GM19023 (cell line): ENCODE measurements around the gene PDZD2.
"Not testable (repeated sequence)": the region's sequence is repeated elsewhere in the genome, so short reads cannot be mapped to it uniquely, and the experiment has no call there.

Experiments used
- ATAC-seq: cut with Tn5 transposase; IDR thresholded peaks from one replicate; pipeline ENCODE4 v1.9.1; 2021; ENCODE audit warnings: mild to moderate bottlenecking, moderate library complexity; ENCODE audit not compliant: unreplicated experiment

The PDZD2 gene

GRCh38 chr5:31682851-31683250, 43.9 kb downstream of the PDZD2 start:
- no peak for ATAC-seq

- no peak for ATAC-seq
Measured at GRCh38 chr5:31688515-31689092, 49.7 kb downstream of the PDZD2 start.

GRCh38 chr5:31691408-31691807, 52.5 kb downstream of the PDZD2 start:
- ATAC-seq, result not testable (repeated sequence)

GRCh38 chr5:31692561-31693221, 53.8 kb downstream of the PDZD2 start:
- no peak for ATAC-seq

GRCh38 chr5:31698673-31699072, 59.7 kb downstream of the PDZD2 start:
- ATAC-seq, result no peak

GRCh38 chr5:31701642-31702299, 62.8 kb downstream of the PDZD2 start:
- no peak for ATAC-seq

- no peak for ATAC-seq
Measured at GRCh38 chr5:31702712-31703111, 63.8 kb downstream of the PDZD2 start.

GRCh38 chr5:31703757-31704156, 64.8 kb downstream of the PDZD2 start:
- ATAC-seq, result no peak

GRCh38 chr5:31706186-31706585, 67.3 kb downstream of the PDZD2 start:
- ATAC-seq, result no peak

GRCh38 chr5:31707329-31707728, 68.4 kb downstream of the PDZD2 start:
- ATAC-seq, result no peak

GRCh38 chr5:31708089-31708488, 69.2 kb downstream of the PDZD2 start:
- ATAC-seq, result no peak

GRCh38 chr5:31711363-31711762, 72.4 kb downstream of the PDZD2 start:
- ATAC-seq, result no peak

GRCh38 chr5:31711935-31712592, 73.1 kb downstream of the PDZD2 start:
- ATAC-seq, result no peak

- no peak for ATAC-seq
Measured at GRCh38 chr5:31717561-31717960, 78.6 kb downstream of the PDZD2 start.

- no peak for ATAC-seq
Measured at GRCh38 chr5:31720004-31720403, 81.1 kb downstream of the PDZD2 start.

GRCh38 chr5:31720811-31721345, 81.9 kb downstream of the PDZD2 start:
- ATAC-seq, result no peak

- no peak for ATAC-seq
Measured at GRCh38 chr5:31722111-31722510, 83.2 kb downstream of the PDZD2 start.

GRCh38 chr5:31725996-31726395, 87.1 kb downstream of the PDZD2 start:
- no peak for ATAC-seq

- ATAC-seq, result no peak
Measured at GRCh38 chr5:31726952-31727351, 88.0 kb downstream of the PDZD2 start.

- ATAC-seq, result no peak
Measured at GRCh38 chr5:31728039-31728438, 89.1 kb downstream of the PDZD2 start.

GRCh38 chr5:31728806-31729205, 89.9 kb downstream of the PDZD2 start:
- ATAC-seq, result not testable (repeated sequence)

- no peak for ATAC-seq
Measured at GRCh38 chr5:31730139-31730538, 91.2 kb downstream of the PDZD2 start.
